NT2/D1 (cell line): ENCODE measurements around the gene SIK3.

Source experiments
- DNase-seq: peaks from one replicate; pipeline ENCODE4 v3.0.0-alpha.2; 2011; ENCODE audit warnings: low read depth, low spot score
- H3K27me3 ChIP-seq: 2 replicates; pipeline ENCODE4 v1.6.0; 2011; ENCODE audit warnings: mild to moderate bottlenecking; ENCODE audit not compliant: insufficient read length, insufficient read depth
- H3K36me3 ChIP-seq: 2 replicates; pipeline ENCODE4 v1.6.1; 2011; ENCODE audit warnings: mild to moderate bottlenecking, low read length, mixed read lengths; ENCODE audit not compliant: insufficient read depth, insufficient read length
- H3K4me1 ChIP-seq: 2 replicates; pipeline ENCODE4 v1.5.1; 2011; ENCODE audit not compliant: insufficient read depth, insufficient read length
- H3K4me3 ChIP-seq: 2 replicates; pipeline ENCODE4 v1.5.1; 2011; ENCODE audit warnings: low read depth; ENCODE audit not compliant: insufficient read length
- H3K9ac ChIP-seq: 2 replicates; pipeline ENCODE4 v1.6.0; 2011; ENCODE audit warnings: low read depth; ENCODE audit not compliant: insufficient read length
- H3K9me3 ChIP-seq: 2 replicates; pipeline ENCODE4 v1.5.1; 2011; ENCODE audit warnings: mild to moderate bottlenecking, low read length; ENCODE audit not compliant: insufficient read depth
- SUZ12 ChIP-seq: IDR thresholded peaks from 2 replicates; pipeline ENCODE4 v1.6.1; 2011; ENCODE audit not compliant: insufficient read length, insufficient read depth; ENCODE audit errors: extremely low read depth
- YY1 ChIP-seq: IDR thresholded peaks from 2 replicates; pipeline ENCODE4 v1.6.1; 2011; ENCODE audit not compliant: insufficient read length, insufficient read depth
- ZNF274 ChIP-seq: IDR thresholded peaks from 2 replicates; pipeline ENCODE4 v1.6.1; 2011; ENCODE audit warnings: mild to moderate bottlenecking, low read depth, low read length

The SIK3 gene

GRCh38 chr11:116857936-116858335, 240.3 kb downstream of the SIK3 start:
- H3K4me1 ChIP-seq = no peaks in the 10 kb centered on the region
- H3K36me3 ChIP-seq = peaks cover 74% of the 10 kb centered on the region
- TF ChIP-seq YY1 (no peak), ZNF274 (no peak), SUZ12 (no peak)
- no peak overlapping the region for H3K4me3 ChIP-seq
- DNase-seq = no peak
- H3K27me3 ChIP-seq = no peaks in the 10 kb centered on the region
- H3K9me3 ChIP-seq = no peaks in the 10 kb centered on the region
- no peak overlapping the region for H3K9ac ChIP-seq

- Histone ChIP-seq H3K4me1 (no peaks in the 10 kb centered on the region), H3K27me3 (no peaks in the 10 kb centered on the region), H3K4me3 (no peak overlapping the region), H3K9me3 (no peaks in the 10 kb centered on the region), H3K36me3 (peaks cover 74% of the 10 kb centered on the region), H3K9ac (no peak overlapping the region)
- TF ChIP-seq SUZ12 = no peak
- TF ChIP-seq YY1 = no peak
- TF ChIP-seq ZNF274 = no peak
- DNase-seq = no peak
Observed at GRCh38 chr11:116857316-116857715, 240.9 kb downstream of the SIK3 start.

GRCh38 chr11:116856423-116856822, 241.8 kb downstream of the SIK3 start:
- H3K27me3 ChIP-seq = no peaks in the 10 kb centered on the region
- TF ChIP-seq ZNF274 (no peak), SUZ12 (no peak), YY1 (no peak)
- H3K36me3 ChIP-seq = peaks cover 72% of the 10 kb centered on the region
- H3K9me3 ChIP-seq = no peaks in the 10 kb centered on the region
- H3K4me3 ChIP-seq = no peak overlapping the region
- no peaks in the 10 kb centered on the region for H3K4me1 ChIP-seq
- no peak for DNase-seq
- no peak overlapping the region for H3K9ac ChIP-seq

DNA sequence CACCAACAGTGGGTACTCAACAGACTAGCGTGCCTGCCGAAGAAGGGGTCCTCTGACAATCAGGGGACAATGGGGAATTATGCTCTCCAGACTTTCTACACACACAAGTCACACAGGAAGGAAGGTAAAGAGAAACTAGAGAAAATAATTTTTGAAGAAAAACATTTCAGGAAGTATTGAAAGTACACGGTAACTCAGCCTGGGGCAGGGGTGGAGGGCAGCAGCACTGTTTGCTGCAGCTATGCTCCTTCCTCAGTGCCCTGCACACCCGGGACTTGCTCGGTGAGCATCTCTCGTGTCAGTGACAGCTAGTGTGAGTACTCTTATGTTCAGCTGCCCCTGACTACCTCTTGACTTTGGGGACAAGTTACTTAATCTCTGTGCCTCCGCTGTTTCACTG, 242.8 kb downstream of the SIK3 start:
- no peak for DNase-seq
- Histone ChIP-seq H3K4me1 (no peaks in the 10 kb centered on the region), H3K9ac (no peak overlapping the region), H3K9me3 (no peaks in the 10 kb centered on the region), H3K36me3 (peaks cover 64% of the 10 kb centered on the region), H3K27me3 (no peaks in the 10 kb centered on the region), H3K4me3 (no peak overlapping the region)
- TF ChIP-seq SUZ12 (no peak), YY1 (no peak), ZNF274 (no peak)

DNA sequence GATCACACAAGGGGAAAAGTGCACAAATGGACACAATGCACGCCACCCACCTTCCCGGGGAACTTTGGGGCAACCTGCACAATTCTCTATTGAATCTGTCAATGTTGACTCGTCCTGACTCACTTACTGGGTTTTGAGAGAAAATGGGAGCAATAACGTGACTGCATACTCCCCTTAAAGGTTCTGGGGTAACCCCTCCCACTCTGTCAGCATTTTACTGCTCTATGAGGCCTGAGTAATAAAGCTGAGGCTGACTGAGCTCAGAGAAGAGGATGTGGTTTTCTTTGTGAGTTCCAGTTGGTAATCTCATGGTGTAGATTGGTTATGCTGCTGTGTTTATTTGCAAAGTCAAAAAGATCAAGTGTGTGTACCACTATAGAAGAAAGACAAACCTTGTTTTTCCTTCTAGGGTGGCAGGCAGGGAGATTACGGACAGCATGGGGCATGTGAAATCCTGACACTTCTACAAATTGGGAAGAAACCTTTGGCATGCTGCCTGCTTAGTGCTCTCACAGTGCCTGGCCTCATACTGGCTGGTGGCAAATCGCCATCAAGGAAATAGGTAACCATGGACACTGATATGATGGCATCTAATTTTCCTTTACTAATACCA, 244.7 kb downstream of the SIK3 start:
- Histone ChIP-seq H3K4me3 (no peak overlapping the region), H3K4me1 (no peaks in the 10 kb centered on the region), H3K9ac (no peak overlapping the region), H3K36me3 (peaks cover 61% of the 10 kb centered on the region), H3K27me3 (no peaks in the 10 kb centered on the region), H3K9me3 (no peaks in the 10 kb centered on the region)
- no peak for TF ChIP-seq ZNF274
- no peak for TF ChIP-seq YY1
- no peak for TF ChIP-seq SUZ12
- DNase-seq = no peak

GRCh38 chr11:116852261-116853031, 245.8 kb downstream of the SIK3 start:
- no peak for DNase-seq
- Histone ChIP-seq H3K4me1 (no peaks in the 10 kb centered on the region), H3K27me3 (no peaks in the 10 kb centered on the region), H3K9me3 (no peaks in the 10 kb centered on the region), H3K9ac (no peak overlapping the region), H3K36me3 (peaks cover 57% of the 10 kb centered on the region), H3K4me3 (no peak overlapping the region)
- TF ChIP-seq ZNF274 (no peak), SUZ12 (no peak), YY1 (no peak)

GRCh38 chr11:116851626-116852025, 246.6 kb downstream of the SIK3 start:
- Histone ChIP-seq H3K9me3 (no peaks in the 10 kb centered on the region), H3K4me1 (no peaks in the 10 kb centered on the region), H3K4me3 (no peak overlapping the region), H3K9ac (no peak overlapping the region), H3K27me3 (no peaks in the 10 kb centered on the region), H3K36me3 (peaks cover 60% of the 10 kb centered on the region)
- no peak for TF ChIP-seq SUZ12
- TF ChIP-seq ZNF274 = no peak
- no peak for TF ChIP-seq YY1
- DNase-seq = no peak
